HG02885 (cell line): ENCODE data around the gene ZCCHC17.

Experiments used
- ATAC-seq: cut with Tn5 transposase; IDR thresholded peaks from one replicate; pipeline ENCODE4 v1.9.1; 2021; ENCODE audit warnings: mild to moderate bottlenecking; ENCODE audit not compliant: unreplicated experiment, poor library complexity

Gene ZCCHC17

GRCh38 chr1:31302709-31303441 is 6.0 kb downstream of the ZCCHC17 start:
- ATAC-seq = no peak

- ATAC-seq = no peak
Observed at GRCh38 chr1:31306278-31306677, 9.4 kb downstream of the ZCCHC17 start.

GRCh38 chr1:31308036-31308435 is 11.2 kb downstream of the ZCCHC17 start:
- ATAC-seq = no peak

- ATAC-seq = no peak
Observed at GRCh38 chr1:31310198-31310597, 13.4 kb downstream of the ZCCHC17 start.

GRCh38 chr1:31315902-31316301 is 19.1 kb downstream of the ZCCHC17 start:
- no peak for ATAC-seq

GRCh38 chr1:31318146-31318545 is 21.3 kb downstream of the ZCCHC17 start:
- ATAC-seq = no peak

- no peak for ATAC-seq
Observed at GRCh38 chr1:31324093-31324492, 27.3 kb downstream of the ZCCHC17 start.

GRCh38 chr1:31324992-31325391 is 28.2 kb downstream of the ZCCHC17 start:
- no peak for ATAC-seq

- no peak for ATAC-seq
Observed at GRCh38 chr1:31326461-31326860, 29.6 kb downstream of the ZCCHC17 start.

- no peak for ATAC-seq
Observed at GRCh38 chr1:31327381-31327780, 30.5 kb downstream of the ZCCHC17 start.

- no peak for ATAC-seq
Observed at GRCh38 chr1:31335007-31335406, 38.2 kb downstream of the ZCCHC17 start.

GRCh38 chr1:31336687-31337467 is 40.0 kb downstream of the ZCCHC17 start:
- no peak for ATAC-seq

GRCh38 chr1:31344503-31344902 is 47.7 kb downstream of the ZCCHC17 start:
- ATAC-seq = no peak

GRCh38 chr1:31345635-31346034 is 48.8 kb downstream of the ZCCHC17 start:
- ATAC-seq = no peak

- ATAC-seq = no peak
Observed at GRCh38 chr1:31346785-31347184, 50.0 kb downstream of the ZCCHC17 start.

- no peak for ATAC-seq
Observed at GRCh38 chr1:31348449-31348848, 51.6 kb downstream of the ZCCHC17 start.

GRCh38 chr1:31354283-31354682 is 57.5 kb downstream of the ZCCHC17 start:
- no peak for ATAC-seq

- no peak for ATAC-seq
Observed at GRCh38 chr1:31356427-31356826, 59.6 kb downstream of the ZCCHC17 start.

- ATAC-seq = no peak
Observed at GRCh38 chr1:31361607-31362006, 64.8 kb downstream of the ZCCHC17 start.

GRCh38 chr1:31362032-31362431 is 65.2 kb downstream of the ZCCHC17 start:
- no peak for ATAC-seq

- ATAC-seq = no peak
Observed at GRCh38 chr1:31364561-31365250, 67.9 kb downstream of the ZCCHC17 start.
